Activated CD8-positive, alpha-beta memory T cell treated with anti-CD3 and anti-CD28 coated beads for 48 hours (primary cell): ENCODE data around the gene ATRX.
"Not testable (repeated sequence)": the region's sequence is repeated elsewhere in the genome, so short reads cannot be mapped to it uniquely, and the experiment has no call there.

Experiments used
- DNase-seq, 3 experiments: peaks; one replicate each; pipeline ENCODE4 v3.0.0-alpha.2; 2020; ENCODE audit warnings: low read depth in 2 of 3, low spot score in 2 of 3

The ATRX gene

DNA sequence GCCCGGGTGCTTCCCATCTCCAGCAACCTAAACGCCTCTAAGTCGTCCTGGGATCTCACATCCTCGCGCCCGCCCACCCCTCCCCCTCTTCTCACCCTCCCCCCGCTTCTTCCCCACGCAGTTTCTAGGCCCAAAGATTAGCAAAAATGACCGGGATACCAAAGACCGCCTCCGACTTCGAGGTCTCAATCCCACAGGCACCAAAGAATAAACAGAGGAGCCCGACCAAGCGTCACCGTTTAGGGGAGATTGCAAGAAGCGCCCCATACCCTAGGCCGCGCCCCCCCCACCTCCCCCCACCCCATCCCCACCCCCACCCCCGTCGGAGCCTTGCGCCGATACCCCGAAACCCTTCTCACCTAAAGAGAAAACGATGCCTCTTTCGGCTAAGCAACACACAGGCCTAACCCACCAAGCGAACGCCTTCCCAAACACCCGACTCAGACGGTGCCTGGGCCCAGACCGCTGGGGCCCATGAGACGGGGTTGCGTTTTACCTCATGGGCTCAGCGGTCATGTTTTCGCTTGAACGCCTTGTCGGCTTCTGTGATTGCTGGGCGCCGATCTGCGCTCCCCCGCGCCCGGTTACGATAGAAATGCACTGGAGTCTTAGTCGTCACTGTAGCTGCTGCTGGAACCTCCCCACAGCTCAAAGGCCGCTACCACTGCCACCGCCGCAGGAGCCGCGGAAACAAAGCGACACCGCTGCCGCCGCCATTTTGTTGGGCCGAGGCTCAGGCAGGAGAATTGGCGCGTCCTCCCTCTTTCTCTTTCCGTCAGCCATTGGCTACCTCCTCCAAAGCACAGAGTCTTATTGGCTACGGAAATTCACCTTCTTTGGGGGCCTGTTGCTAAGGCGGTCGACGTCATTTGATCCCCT, at the start of gene ATRX:
Gene ATRX (minus strand): TSS at position 731 of the 879 bp plus-strand sequence. CDS start 215 bp downstream, at position 516.
- peak; percentile 13 to 40 (median 17) for DNase-seq

DNA sequence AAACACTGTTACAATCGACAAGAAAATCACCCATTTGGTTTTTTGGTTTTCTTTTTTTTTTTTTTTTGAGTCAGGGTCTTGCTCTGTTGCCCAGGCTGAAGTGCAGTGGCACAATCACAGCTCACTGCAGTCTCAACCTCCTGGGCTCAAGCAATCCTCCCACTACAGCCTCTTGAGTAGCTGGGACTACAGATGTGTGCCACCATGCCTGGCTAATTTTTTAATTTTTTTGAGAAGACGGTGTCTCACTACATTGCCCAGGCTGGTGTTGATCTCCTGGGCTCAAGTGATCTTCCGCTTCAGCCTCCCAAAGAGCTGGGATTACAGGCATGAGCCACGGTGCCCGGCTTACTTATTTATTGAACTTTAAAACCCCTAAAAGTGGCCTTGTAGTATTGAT, 45.5 kb upstream of the ATRX start:
- DNase-seq = not testable (repeated sequence)

DNA sequence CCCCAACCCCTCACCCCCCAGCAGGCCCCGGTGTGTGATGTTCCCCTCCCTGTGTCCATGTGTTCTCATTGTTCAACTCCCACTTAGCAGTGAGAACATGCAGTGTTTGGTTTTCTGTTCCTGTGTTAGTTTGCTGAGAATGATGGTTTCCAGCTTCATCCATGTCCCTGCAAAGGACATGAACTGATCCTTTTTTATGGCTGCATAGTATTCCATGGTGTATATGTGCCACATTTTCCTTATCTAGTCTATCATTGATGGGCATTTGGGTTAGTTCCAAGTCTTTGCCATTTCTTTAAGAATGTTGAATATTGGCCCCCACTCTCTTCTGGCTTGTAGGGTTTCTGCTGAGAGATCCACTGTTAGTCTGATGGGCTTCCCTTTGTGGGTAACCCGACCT, 36.0 kb upstream of the ATRX start:
- not testable (repeated sequence) for DNase-seq

DNA sequence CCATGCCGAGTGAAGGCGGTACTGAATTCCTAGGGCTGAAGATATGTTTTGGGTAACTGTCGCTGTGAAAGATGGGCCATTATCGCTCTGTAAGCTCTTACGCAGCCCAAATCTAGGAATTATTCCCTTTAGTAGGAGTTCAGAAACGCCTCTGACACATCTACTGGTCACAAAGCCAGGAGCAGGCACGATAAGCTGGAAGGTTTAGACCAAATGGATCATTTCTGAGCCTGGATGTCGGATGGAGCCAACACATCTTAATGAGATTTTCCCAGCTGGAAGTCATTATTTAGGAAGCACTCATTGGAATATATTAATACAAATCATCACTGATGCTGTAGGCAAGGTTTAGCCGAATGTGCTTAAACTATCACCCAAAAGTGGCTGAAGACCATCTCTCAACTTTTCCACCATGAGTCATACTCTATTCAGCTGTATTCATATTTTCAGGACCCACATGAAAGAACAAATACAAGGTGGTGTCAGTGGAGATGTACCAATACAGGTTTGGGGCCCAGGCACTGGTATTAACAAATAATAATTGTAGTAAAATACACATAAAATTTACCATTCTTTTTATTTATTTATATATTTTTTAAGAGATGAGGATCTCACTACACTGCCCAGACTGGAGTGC, 34.2 kb upstream of the ATRX start:
- no peak for DNase-seq

DNA sequence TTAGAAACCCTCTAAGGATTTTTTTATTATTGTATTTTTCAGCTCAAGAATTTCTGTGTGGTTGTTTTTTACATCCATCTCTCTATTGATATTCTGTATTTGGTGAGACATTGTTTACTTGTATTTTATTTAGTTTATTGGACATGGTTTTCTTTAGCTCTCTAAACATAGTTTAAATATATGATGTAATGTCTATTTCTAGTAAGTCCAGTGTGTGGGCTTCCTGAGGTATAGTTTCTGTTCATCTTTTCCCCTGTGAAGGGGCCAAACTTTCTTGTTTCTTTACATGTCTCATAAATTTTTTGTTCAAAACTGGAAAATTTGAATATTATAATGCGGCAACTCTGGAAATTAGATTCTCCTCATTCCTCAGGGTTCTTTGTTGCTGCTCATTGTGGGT, 28.2 kb upstream of the ATRX start:
- DNase-seq = no peak

GRCh38 chrX:77802201-77802600, 16.2 kb upstream of the ATRX start:
- no peak for DNase-seq

GRCh38 chrX:77795124-77795523, 9.1 kb upstream of the ATRX start:
- no peak for DNase-seq

DNA sequence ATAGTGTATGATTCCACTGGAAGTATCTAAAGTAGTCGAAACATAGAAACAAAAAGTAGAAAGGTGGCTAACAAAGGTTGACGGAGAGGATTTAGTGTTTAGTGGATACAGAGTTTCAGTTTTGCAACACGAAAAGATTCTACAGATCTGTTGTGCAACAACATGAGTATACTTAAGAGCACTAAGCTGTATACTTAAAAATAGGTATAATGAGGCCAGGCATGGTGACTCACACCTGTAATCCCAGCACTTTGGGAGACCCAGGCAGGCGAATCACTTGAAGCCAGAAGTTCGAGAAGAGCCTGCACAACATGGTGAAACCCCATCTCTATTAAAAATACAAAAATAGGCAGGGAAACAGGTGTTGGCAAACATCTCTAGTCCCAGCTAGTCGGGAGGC, 7.9 kb upstream of the ATRX start:
- DNase-seq = no peak

- DNase-seq = no peak
Observed at GRCh38 chrX:77788050-77788449, 2.0 kb upstream of the ATRX start.

DNA sequence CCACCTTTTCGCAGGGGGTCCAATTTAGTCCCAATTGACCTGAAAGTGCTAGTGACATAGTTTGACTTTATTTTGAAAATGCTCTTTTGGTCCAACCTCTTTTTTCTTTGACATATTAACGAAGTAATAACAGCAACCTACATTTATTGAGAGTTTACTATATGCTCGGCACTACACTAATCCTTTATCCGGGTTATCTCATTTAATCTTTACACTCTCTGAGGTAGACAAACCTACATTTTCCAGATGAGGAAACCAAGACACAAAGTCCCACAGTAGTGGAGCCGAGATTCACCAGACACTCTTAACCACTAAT, 307 bp upstream of the ATRX start:
- DNase-seq = no peak

GRCh38 chrX:77779695-77780094, 6.3 kb downstream of the ATRX start:
- DNase-seq = no peak

GRCh38 chrX:77776659-77777058, 9.4 kb downstream of the ATRX start:
- no peak for DNase-seq

DNA sequence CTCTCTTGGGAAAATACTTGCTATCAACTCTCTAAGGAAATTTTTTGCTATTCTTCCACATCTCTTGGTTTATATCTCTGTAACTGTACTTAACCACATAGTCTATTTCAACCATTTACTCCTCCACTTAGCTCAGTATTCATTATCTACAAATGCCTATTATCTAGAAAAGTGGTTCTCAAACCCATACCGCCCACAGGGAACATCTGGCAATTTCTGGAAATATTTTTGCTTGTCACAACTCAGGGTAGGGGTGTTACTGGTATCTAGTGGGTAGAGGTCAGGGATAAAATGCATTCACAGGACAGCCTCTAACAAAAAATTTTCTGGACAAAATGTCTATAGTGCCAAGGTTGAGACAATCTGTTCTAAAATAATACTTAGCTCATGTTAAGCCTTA, 14.4 kb downstream of the ATRX start:
- DNase-seq = no peak

- DNase-seq = no peak
Observed at GRCh38 chrX:77768787-77769186, 17.2 kb downstream of the ATRX start.

- DNase-seq = not testable (repeated sequence)
Observed at GRCh38 chrX:77766212-77766611, 19.8 kb downstream of the ATRX start.

DNA sequence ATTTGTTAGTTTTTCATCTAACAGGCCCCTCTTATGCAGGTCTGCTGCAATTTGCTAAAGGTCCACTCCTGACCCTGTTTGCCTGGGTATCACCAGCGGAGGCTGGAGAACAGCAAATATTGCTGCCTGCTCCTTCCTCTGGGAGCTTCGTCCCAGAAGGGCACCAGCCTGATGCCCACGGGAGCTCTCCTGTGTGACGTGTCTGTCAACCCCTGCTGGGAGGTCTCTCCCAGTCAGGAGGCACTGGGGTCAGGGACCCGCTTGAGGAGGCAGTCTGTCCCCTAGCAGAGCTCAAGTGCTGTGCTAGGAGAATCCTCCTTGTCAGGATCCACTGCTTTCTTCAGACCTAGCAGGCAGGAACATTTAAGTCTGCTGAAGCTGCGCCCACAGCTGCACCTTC, 30.5 kb downstream of the ATRX start:
- no peak for DNase-seq

DNA sequence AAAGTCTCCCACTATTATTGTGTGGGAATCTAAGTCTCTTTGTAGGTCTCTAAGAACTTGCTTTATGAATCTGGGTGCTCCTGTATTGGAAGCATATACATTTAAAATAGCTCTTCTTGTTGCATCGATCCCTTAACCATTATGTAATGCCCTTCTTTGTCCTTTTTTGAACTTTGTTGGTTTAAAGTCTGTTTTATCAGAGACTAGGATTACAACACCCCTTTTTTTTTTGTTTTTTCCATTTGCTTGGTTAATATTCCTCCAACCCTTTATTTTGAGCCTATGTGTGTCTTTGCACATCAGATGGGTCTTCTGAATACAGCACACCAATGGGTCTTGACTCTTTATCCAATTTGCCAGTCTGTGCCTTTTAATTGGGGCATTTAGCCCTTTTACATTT, 32.1 kb downstream of the ATRX start:
- not testable (repeated sequence) for DNase-seq

GRCh38 chrX:77749695-77750094, 36.3 kb downstream of the ATRX start:
- DNase-seq = no peak

- no peak for DNase-seq
Observed at GRCh38 chrX:77743720-77744119, 42.3 kb downstream of the ATRX start.

DNA sequence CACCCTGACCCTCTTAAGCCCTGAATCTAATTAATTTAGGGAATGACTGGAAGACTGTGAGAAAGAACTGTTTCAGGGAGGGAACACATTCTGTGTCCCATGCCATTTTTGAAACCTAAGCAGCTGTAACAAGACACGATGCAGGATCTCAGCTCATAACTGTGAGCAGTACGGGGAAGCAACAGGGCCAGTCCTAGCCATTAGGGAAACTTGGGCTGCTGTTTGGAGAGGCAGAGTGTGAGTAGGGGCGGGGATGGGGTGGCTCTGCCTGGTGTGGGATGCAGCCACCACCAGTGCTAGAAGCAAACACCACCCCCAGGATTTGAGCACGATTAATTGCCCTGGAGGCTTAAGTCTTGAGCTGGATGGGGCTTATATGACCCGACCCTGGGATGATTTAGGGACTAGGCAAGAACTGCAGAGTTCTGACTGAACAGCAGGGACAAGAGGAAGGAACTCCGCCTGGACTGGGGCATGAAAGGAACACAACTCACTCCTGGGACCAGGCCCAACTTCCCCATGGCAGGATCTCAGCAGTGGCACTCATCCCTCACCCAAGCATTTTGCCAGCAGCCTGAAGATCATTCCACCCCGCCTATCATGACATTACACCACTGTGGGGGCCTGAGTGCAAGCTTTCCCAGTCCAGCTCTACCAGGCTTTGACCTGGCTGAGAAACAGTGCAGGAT, 43.1 kb downstream of the ATRX start:
- DNase-seq = no peak

GRCh38 chrX:77740376-77740905, 45.6 kb downstream of the ATRX start:
- no peak for DNase-seq

- no peak for DNase-seq
Observed at GRCh38 chrX:77733342-77733741, 52.7 kb downstream of the ATRX start.
